Mononuclear cell (primary cell): ENCODE data around the gene IFT27. TPM values are rescaled to one million over a fixed set of nuclear protein-coding genes. Genes with fewer than 3 reads are reported as not detected.

Experiments
- H3K27me3 ChIP-seq: 2 replicates; pipeline ENCODE4 v1.6.0; 2011; ENCODE audit warnings: low read length, control low read depth; ENCODE audit not compliant: insufficient read depth
- H3K4me1 ChIP-seq: 2 replicates; pipeline ENCODE4 v1.5.1; 2011; ENCODE audit warnings: mild to moderate bottlenecking, low read length, control low read depth; ENCODE audit not compliant: insufficient read depth
- H3K4me3 ChIP-seq: 2 replicates; pipeline ENCODE4 v1.5.1; 2011; ENCODE audit warnings: mild to moderate bottlenecking, low read length, moderate library complexity
- H3K9me3 ChIP-seq: 2 replicates; pipeline ENCODE4 v1.5.1; 2011; ENCODE audit warnings: low read depth, mild to moderate bottlenecking, control low read depth, low read length
- total RNA-seq: library from RNA; depleted of rRNA; stranded (reverse); fragments of >200 nt; gene quantifications from one replicate; pipeline ENCODE4 v1.2.3, GENCODE V29; 2012

Gene IFT27
- total RNA-seq, 1 donor, result 1.6 TPM

DNA sequence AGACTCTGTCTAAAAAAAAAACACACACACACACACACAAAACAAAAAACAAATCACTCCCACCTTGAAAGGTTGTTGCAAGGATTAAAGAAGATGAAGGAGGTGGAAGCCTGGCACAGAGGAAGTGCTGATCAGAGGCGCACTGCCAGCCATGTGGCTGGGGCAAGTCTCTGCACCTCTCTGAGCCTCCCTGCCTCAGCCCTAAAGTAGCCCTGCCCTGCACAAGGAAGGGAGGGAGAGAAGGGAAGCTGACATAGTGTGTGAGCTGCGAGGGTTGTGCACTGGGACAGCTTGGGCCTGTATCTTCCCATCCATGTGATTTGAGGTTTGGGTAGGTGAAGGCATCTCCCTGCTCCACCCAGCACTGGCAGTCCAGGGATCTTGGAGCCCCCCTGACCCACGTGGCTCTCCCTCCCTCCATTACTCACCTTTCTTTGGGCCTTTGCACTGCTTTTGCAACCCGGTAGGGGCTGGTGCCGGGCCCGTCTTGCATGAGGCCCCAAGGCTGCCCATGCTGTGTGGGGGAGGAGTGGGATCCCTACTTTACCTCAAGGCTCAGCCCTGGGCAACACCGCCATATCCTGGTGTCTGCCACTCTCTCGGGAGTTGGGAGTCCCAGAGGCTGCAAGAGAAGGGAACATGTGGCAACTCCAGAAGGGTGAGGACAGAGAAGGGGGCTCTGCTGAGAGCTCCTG lies 30.5 kb downstream of the IFT27 start:
- Histone ChIP-seq H3K4me1 (no peaks in the 10 kb centered on the region), H3K27me3 (no peaks in the 10 kb centered on the region), H3K4me3 (no peak overlapping the region), H3K9me3 (no peaks in the 10 kb centered on the region)

DNA sequence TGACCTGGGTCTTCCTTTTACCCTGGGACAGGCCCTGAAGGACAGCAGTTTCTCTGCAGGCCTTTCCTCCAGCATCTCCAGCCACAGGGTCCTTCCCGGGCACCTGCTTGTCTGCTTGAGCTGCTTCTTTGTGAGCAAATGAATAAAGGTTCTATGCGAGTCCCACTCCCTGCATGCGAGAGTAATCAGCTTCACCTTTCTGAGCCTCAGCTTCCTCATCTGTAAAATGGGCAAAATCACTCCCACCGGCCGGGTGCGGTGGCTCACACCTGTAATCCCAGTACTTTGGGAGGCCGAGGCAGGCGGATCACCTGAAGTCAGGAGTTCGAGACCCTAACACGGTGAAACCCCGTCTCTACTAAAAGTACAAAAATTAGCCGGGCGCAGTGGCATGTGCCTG lies 31.1 kb downstream of the IFT27 start:
- H3K27me3 ChIP-seq, result no peaks in the 10 kb centered on the region
- H3K4me3 ChIP-seq, result no peak overlapping the region
- no peaks in the 10 kb centered on the region for H3K4me1 ChIP-seq
- no peaks in the 10 kb centered on the region for H3K9me3 ChIP-seq

GRCh38 chr22:36744413-36744765 lies 31.5 kb downstream of the IFT27 start:
- no peak overlapping the region for H3K4me3 ChIP-seq
- no peaks in the 10 kb centered on the region for H3K4me1 ChIP-seq
- no peaks in the 10 kb centered on the region for H3K9me3 ChIP-seq
- no peaks in the 10 kb centered on the region for H3K27me3 ChIP-seq

DNA sequence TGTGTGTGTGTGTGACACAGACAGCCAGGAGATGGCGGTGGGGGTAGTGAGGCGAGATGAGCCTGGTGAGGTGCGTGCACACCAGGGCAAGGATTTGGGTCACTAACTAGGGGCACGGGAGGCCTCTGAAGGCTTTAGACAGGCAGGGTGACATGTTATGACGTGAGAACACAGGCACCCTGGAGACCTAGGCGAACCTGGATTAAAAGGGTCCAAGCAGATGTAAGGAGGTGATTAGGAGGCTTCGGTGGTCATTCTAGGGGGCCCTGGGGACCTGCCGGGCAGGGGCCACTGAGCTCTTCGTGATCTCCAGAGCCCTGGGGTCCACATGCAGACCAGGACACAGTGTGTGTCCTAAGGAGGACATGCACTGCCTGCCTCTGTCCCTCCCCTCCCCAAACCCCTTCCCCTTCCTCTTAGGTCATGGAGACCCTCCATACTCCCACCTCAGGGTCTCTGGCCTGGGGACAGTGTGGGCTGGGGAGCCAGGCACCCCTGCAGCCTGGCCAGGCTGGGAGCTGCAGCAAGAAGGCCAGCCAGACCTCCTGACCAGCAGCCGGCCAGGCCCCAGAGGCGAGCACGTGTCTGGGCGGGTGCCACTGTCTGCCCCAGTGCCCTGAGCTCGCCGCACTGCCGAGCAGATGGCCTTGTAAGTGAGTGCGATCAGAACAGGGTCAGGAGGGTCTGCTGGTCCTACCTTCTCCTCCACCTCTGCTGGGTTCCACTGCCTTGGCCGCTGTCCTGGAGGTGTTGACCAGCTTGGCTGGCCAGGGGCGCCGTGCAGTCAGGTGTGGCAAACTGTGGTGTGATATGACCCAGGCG lies 32.1 kb downstream of the IFT27 start:
- Histone ChIP-seq H3K4me1 (no peaks in the 10 kb centered on the region), H3K9me3 (no peaks in the 10 kb centered on the region), H3K4me3 (no peak overlapping the region), H3K27me3 (no peaks in the 10 kb centered on the region)

DNA sequence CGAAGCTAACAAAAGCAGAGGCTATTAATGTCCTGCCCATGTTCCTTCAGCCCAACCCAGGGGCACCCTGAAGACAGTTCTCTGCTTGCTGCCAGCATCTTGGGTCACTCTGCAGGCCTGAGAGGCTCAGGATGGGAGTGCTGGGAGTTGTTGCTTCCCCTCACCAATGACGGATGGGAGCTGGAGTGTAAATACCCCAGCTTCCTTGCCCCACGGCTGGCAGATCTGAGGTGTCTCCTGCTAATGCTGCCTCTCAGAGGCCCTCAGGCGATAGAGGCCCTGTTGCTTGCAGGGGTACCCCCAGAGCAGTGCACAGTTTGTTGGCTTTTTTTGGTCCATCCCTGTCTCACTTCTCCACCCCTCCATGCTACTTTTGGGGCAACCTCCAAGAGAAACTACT lies 32.9 kb downstream of the IFT27 start:
- Histone ChIP-seq H3K4me1 (peaks cover 5% of the 10 kb centered on the region), H3K9me3 (no peaks in the 10 kb centered on the region), H3K4me3 (no peak overlapping the region), H3K27me3 (no peaks in the 10 kb centered on the region)

DNA sequence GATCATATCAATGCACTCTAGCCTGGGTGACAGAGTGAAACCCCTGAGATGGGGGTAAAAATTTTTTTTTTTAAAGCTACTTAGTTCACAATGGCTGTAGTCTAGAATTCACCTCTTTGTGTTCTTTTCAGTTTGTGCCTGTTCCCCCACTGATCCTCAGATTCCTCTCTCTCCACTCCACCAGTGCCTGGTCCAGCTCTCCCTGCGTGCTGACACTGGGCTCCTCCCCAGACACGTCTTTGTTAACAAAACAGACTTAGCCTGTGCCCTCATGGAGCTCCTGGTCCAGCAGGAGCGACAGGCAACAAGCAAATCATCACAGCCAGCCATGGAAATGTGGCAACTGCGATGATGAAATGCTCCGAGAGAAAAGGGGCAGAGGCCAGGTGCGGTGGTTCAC lies 34.0 kb downstream of the IFT27 start:
- Histone ChIP-seq H3K27me3 (no peaks in the 10 kb centered on the region), H3K4me3 (no peak overlapping the region), H3K9me3 (no peaks in the 10 kb centered on the region), H3K4me1 (peaks cover 16% of the 10 kb centered on the region)

DNA sequence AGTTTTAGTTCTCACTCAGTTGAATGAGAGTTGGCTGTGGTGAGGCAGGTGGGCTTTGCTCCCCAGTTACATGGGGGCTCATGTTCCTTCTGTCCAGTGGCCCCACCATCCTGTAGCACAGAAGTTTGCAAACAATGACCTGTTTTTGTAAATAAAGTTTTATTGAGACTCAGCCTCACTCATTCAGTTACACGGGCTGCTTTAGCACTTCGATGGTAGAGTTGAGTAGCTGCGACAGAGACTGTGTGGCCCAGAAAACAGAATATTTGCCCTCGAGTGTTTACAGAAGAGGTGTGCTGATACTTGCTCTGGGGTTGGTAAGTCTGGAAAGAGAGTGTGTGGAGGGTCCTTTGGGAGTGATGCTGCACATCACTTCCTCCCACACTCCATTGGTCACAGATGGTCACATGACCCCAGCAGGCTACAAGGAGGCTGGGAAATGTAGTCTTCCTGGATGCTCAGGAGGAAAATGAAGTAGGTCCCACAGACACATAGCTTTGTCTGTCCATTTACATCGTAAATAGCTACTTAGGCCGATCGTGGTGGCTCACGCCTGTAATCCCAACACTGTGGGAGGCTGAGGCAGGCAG lies 34.6 kb downstream of the IFT27 start:
- H3K27me3 ChIP-seq, result no peaks in the 10 kb centered on the region
- peaks cover 21% of the 10 kb centered on the region for H3K4me1 ChIP-seq
- H3K9me3 ChIP-seq, result no peaks in the 10 kb centered on the region
- no peak overlapping the region for H3K4me3 ChIP-seq

DNA sequence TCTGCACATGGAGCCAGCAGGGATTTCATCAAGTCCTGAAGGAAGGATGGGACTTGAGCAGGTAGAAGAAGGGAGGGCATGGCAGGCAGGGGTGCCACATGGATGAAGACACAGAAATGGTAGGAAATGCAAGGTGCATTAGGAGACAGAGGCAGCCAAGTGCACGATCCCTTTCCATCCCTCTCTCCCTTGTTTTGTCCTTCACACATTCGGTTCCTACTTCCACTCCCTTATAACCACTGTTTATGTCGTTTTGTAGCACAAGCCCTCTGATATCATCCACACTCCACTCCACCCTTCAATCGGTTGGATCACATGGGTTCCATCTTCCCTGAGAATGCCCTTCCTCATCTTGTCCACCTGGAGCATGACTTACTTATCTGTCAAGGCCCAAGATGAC lies 35.2 kb downstream of the IFT27 start:
- peaks cover 21% of the 10 kb centered on the region for H3K4me1 ChIP-seq
- no peaks in the 10 kb centered on the region for H3K9me3 ChIP-seq
- H3K27me3 ChIP-seq, result no peaks in the 10 kb centered on the region

DNA sequence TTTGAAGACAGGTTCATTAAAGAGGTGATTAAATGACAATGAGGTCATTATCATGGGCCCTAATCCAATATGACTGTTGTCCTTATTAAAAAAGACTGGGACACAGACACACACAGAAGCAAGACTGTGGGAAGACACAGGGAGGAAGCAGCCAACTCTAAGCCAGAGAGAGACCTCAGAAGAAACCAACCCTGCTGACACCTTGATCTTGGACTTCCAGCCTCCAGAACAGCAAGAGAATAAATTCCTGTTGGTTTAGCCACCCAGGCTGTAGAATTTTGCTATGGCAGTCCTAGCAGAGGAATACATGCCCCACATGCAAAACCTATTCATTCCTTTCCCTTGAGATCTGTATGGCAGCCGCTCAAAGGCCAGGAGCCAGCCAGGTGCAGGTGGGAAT lies 36.7 kb downstream of the IFT27 start:
- H3K27me3 ChIP-seq, result no peaks in the 10 kb centered on the region
- H3K9me3 ChIP-seq, result no peaks in the 10 kb centered on the region
- no peak overlapping the region for H3K4me3 ChIP-seq
- H3K4me1 ChIP-seq, result peaks cover 34% of the 10 kb centered on the region

More for the DNA sequence above, 35.2 kb downstream of the IFT27 start:
- H3K4me3 ChIP-seq, result no peak overlapping the region

DNA sequence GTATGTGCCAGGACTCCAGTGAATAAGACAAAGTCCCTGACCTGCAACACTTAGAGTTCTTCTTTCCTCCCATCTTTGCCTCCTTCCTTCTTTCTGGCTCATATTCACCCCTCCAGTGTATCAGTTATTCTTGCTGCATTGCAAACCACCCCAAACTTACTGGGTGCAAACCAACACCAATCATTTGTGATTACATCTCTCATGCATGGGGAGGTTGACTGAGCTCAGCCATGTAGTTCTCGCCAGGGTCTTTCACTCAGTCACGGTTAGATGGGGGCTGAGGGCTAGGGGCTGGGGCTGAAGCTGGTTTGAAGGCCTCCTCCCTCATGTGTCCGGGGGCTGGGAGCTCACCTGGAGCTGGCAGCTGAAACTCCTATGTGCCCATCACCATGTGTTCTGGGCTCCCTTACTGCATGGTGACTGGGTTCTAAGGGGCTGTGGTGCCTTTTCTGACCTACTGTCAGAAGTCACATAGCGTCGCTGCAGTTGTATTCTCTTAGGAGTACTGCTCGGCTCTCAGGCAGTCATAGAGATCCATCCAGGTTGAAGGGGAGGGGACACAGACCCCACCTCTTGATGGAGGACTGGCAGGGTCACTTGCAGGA lies 37.4 kb downstream of the IFT27 start:
- no peaks in the 10 kb centered on the region for H3K9me3 ChIP-seq
- no peaks in the 10 kb centered on the region for H3K27me3 ChIP-seq
- no peak overlapping the region for H3K4me3 ChIP-seq
- H3K4me1 ChIP-seq, result peaks cover 40% of the 10 kb centered on the region

- Histone ChIP-seq H3K4me1 (peaks cover 40% of the 10 kb centered on the region), H3K4me3 (no peak overlapping the region), H3K27me3 (no peaks in the 10 kb centered on the region), H3K9me3 (no peaks in the 10 kb centered on the region)
These were observed 38.1 kb downstream of the IFT27 start for GRCh38 chr22:36737776-36738175.

GRCh38 chr22:36736701-36737320 lies 39.1 kb downstream of the IFT27 start:
- Histone ChIP-seq H3K4me1 (peaks cover 40% of the 10 kb centered on the region), H3K9me3 (no peaks in the 10 kb centered on the region), H3K4me3 (no peak overlapping the region), H3K27me3 (no peaks in the 10 kb centered on the region)

DNA sequence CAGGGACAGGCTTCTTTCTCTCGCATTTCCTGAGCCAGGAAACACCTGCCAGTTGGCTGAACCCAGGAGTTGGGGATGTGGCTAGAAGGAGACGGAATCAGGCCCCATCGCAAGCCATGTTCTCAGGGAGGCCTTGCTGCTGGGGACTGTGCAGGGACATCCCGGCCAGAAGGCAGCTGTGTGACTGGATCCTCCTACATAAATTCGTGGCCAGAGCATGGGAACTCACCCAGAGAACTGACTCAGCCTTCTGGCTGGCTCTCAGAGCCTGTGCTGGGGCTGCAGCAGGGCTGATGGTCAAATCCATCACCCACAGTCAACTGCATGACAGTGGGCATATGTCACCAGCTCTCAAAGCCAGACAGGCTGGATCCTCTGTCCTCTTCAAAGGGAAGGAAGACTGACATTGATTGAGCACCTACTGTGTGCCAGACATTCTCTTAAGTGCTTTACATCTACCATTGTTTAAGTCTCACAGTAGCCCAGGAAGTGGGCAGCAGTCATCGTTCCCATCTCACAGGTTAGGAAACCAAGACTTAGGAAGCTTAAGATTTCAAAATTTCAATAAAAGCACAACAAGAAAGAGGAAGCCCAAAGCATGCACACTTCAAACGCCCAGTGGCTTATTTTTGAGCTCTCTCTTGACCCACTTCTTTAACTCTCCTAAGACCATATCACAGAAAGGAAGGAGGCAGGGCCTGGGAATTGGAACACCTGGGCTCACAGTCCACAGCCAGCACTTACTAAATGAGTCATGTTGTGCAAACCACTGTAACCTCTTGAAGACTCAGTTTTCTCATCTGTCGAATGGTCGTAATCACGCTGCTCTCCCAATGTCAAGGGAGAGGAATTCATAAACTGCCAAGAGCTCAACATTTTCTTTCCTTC lies 41.5 kb downstream of the IFT27 start:
- Histone ChIP-seq H3K27me3 (no peaks in the 10 kb centered on the region), H3K4me3 (no peak overlapping the region), H3K4me1 (peaks cover 40% of the 10 kb centered on the region), H3K9me3 (no peaks in the 10 kb centered on the region)

- Histone ChIP-seq H3K27me3 (no peaks in the 10 kb centered on the region), H3K4me3 (no peak overlapping the region), H3K9me3 (no peaks in the 10 kb centered on the region), H3K4me1 (peaks cover 37% of the 10 kb centered on the region)
These were observed 42.6 kb downstream of the IFT27 start for GRCh38 chr22:36733271-36733670.
